A549 treated with AZD9567 at 1 μM for 4 hours (cell line): Measurements from ENCODE around the gene ARMC8. TPM values are rescaled to one million over a fixed set of nuclear protein-coding genes. Genes with fewer than 3 reads are reported as not detected.

Source experiments
- total RNA-seq: library from RNA; stranded (reverse); fragments of 200-300 nt; extraction: Qiagen RNA extraction; gene quantifications from 5 replicates; pipeline ENCODE4 v1.2.3, GENCODE V29; 2022; ENCODE audit not compliant: insufficient read depth

ARMC8 gene, protein sequence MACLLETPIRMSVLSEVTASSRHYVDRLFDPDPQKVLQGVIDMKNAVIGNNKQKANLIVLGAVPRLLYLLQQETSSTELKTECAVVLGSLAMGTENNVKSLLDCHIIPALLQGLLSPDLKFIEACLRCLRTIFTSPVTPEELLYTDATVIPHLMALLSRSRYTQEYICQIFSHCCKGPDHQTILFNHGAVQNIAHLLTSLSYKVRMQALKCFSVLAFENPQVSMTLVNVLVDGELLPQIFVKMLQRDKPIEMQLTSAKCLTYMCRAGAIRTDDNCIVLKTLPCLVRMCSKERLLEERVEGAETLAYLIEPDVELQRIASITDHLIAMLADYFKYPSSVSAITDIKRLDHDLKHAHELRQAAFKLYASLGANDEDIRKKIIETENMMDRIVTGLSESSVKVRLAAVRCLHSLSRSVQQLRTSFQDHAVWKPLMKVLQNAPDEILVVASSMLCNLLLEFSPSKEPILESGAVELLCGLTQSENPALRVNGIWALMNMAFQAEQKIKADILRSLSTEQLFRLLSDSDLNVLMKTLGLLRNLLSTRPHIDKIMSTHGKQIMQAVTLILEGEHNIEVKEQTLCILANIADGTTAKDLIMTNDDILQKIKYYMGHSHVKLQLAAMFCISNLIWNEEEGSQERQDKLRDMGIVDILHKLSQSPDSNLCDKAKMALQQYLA
- total RNA-seq, result 29.2 to 56.5 TPM (median 34.3 TPM) in 5 replicates

GRCh38 chr3:138187296-138188012 lies at the start of gene ARMC8:
Gene ARMC8, plus strand, starts transcription at chr3:138187301. Its CDS starts 254 bp downstream, at chr3:138187555.

DNA sequence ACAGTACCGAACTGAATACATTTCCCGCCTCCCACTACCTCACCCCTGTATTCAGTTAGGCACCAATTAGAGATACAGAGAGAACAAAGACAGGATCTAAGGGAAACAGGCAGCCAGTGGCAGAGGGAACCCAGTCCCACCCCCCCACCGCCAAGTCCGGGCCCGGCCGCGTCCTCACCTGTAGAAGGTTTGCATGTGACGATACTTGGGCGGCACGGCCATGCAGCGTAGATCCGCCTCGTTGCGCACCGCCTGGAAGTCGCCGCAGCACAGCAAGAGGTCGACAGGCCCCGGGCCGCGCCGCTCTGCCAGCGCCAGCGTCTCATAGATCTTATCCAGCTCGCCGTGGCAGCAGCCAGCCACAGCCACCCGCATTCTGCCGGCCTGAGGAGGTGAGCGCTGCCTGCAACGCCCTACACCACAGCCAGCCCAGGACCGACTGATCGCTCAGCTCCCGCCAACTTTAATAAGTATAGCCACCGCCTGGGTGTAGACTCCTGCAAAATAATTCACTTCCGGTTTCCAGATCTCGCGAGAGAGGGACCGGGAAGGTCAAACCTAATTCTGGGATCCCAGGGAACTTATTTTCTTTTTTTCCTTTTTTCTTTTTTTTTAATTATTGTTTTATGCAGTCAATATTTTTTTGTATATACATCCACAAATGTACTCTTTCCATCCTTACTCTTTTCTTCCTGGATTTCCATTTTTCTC lies 12.5 kb upstream of the ARMC8 start, which contains the start of gene DBR1:
TSS of gene DBR1 (minus strand) at position 501 of the 711 bp plus-strand sequence. CDS start at position 375, 126 bp downstream.

DNA sequence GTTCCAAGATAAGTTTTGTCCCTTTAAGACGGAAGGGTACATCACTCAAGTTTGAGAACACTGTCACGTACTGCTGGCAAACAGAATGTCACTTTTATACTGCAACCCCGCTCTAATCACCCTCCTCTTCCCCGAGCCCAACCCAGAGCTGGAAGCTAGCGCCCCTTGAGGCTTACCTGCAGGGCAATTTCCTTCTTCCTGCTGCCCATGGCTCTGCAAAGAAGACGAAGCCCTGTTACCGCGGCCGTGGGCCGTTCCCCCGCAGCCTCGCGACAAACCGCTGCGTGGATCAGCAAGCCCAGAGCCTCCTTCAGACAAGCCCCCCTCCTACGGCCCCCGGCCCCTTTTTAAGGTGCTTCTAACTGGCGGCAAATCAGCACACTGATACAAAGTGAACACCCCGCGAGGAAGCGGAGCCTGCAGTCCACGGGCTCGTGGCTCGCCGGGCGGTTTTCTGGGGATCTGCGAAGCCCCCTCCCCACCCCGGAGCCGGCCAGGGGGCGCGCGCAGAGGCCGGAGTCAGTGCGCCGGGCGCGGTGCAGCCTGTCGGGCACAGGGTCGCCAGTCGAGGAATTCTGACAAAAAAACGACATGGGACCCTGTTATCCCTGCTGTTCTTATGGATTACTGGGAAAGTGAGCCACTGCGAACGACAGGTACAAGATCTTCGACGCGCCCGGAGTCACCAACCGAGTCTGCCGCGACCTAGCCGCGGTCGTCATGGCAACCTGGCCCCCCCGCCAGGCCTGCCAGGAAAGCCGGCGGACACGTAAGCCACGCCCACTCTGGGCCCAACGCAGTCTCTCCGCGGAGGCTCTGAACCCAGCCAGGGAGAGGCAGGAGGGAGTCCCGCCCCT lies 142.3 kb downstream of the ARMC8 start, which contains the start of gene NME9:
TSS of gene NME9 (minus strand) at position 725 of the 857 bp plus-strand sequence. CDS start at position 209, 516 bp downstream.

Other genes starting within 250 kb of the ARMC8 start
- not detected in 5 replicates for gene CLDN18, start 177.1 kb upstream of the ARMC8 start, total RNA-seq
- 6.7 to 8.2 TPM (median 7.8 TPM) in 5 replicates for gene DZIP1L, start 71.7 kb upstream of the ARMC8 start, total RNA-seq
- not detected in 5 replicates for gene A4GNT, start 54.9 kb upstream of the ARMC8 start, total RNA-seq
- 12.5 to 16.9 TPM (median 13.1 TPM) in 5 replicates for gene DBR1, start 12.4 kb upstream of the ARMC8 start, total RNA-seq
- gene NME9, start 142.6 kb downstream of the ARMC8 start, total RNA-seq, result not detected in 5 replicates
- gene MRAS, start 161.3 kb downstream of the ARMC8 start, total RNA-seq, result 8.0 to 10.2 TPM (median 9.6 TPM) in 5 replicates
- gene ESYT3, start 247.3 kb downstream of the ARMC8 start, total RNA-seq, result 0.54 to 3.4 TPM (median 0.75 TPM) in 5 replicates